ENCODE measurements around the gene PODXL2. TPM values are rescaled to one million over a fixed set of nuclear protein-coding genes. Genes with fewer than 3 reads are reported as not detected.

Gene PODXL2
- total RNA-seq, 2 experiments from 2014 or later: 4.0 to 4.2 TPM

GRCh38 chr3:127697551-127698240, 68.7 kb downstream of the PODXL2 start:
- no peaks in the 10 kb centered on the region for H3K27me3 Mint-ChIP-seq
- H3K4me1 Mint-ChIP-seq (ENCODE audit: low read depth): peaks cover 5% of the 10 kb centered on the region
- H3K27ac Mint-ChIP-seq: no peak overlapping the region
- CTCF ChIA-PET: interaction anchor here (2.9 kb wide), 1 partner anchor 123 kb away, joined by 12 read pairs; no protein-coding TSS in a partner anchor
- TF ChIP-seq CTCF (IDR thresholded peaks at IDR 0.05): no peak
- no peaks in the 10 kb centered on the region for H3K9me3 Mint-ChIP-seq
- no peaks in the 10 kb centered on the region for H3K36me3 Mint-ChIP-seq (ENCODE audit: low read depth)
- peak in 8 of 14 experiments; percentile 25 to 74 (median 44) for DNase-seq
- Histone ChIP-seq H3K27ac (ENCODE audit: low read depth in 1 of 2, low read length in 2 of 2) (no peak overlapping the region), H3K36me3 (ENCODE audit: insufficient read depth, low read length) (no peaks in the 10 kb centered on the region), H3K27me3 (ENCODE audit: control insufficient read depth in 1 of 2, insufficient read depth in 2 of 2, low read length in 2 of 2) (no peaks in the 10 kb centered on the region), H3K4me3 (ENCODE audit: low read length) (no peak overlapping the region), H3K4me1 (ENCODE audit: insufficient read depth, low read length) (peaks cover 13% of the 10 kb centered on the region), H3K9me3 (ENCODE audit: control insufficient read depth in 1 of 2, insufficient read depth in 1 of 2, low read length in 2 of 2) (peaks cover 0 to 4% of the 10 kb centered on the region in 2 experiments)
- POLR2A ChIA-PET: interaction anchor here (1.5 kb wide), 1 partner anchor 23 kb away, joined by 3 read pairs; no protein-coding TSS in a partner anchor
- intact Hi-C loops (cut with DNase I, micrococcal nuclease): no loop called here
- ATAC-seq (ENCODE audit: poor library complexity): peak; percentile 76
- peak overlapping the region; percentile 11 for H3K4me3 Mint-ChIP-seq

DNA sequence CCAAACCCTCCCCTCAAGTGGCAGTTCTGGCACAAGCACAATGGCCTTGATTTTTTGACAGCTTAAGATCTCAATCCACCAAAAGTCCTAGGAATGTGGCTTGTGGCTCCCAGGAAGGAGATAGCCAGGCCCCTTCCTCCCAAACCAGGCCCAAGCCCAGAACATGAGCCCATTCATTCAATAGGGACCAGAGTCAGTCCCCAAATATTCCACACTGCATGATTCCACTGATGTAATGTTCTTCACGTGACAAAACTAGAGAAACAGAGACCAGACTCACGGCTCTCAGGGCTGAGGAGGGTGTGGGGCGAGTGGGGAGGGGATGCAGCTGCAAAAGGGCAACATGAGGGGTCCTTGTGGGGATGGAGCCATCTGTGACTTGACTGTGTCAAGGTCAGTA, 69.3 kb downstream of the PODXL2 start:
- ChIA-PET CTCF (interaction anchor here (1.6 to 2.9 kb wide), 2 partner anchors 15 to 123 kb away, joined by 5 to 12 read pairs; no protein-coding TSS in a partner anchor), POLR2A (no interaction called here)
- no peaks in the 10 kb centered on the region for H3K27me3 Mint-ChIP-seq
- no peak for ATAC-seq (ENCODE audit: poor library complexity)
- no peaks in the 10 kb centered on the region for H3K36me3 Mint-ChIP-seq (ENCODE audit: low read depth)
- peaks cover 0 to 4% of the 10 kb centered on the region in 2 experiments for H3K9me3 ChIP-seq (ENCODE audit: control insufficient read depth in 1 of 2, insufficient read depth in 1 of 2, low read length in 2 of 2)
- H3K27me3 ChIP-seq (ENCODE audit: control insufficient read depth in 1 of 2, insufficient read depth in 2 of 2, low read length in 2 of 2): no peaks in the 10 kb centered on the region
- no peak for DNase-seq
- no peak overlapping the region for H3K27ac ChIP-seq (ENCODE audit: low read depth in 1 of 2, low read length in 2 of 2)
- intact Hi-C loops (cut with DNase I, micrococcal nuclease): no loop called here
- no peak overlapping the region for H3K4me3 ChIP-seq (ENCODE audit: low read length)
- no peaks in the 10 kb centered on the region for H3K9me3 Mint-ChIP-seq
- peaks cover 13% of the 10 kb centered on the region for H3K4me1 ChIP-seq (ENCODE audit: insufficient read depth, low read length)
- H3K36me3 ChIP-seq (ENCODE audit: insufficient read depth, low read length): no peaks in the 10 kb centered on the region
- H3K27ac Mint-ChIP-seq: no peak overlapping the region
- H3K4me1 Mint-ChIP-seq (ENCODE audit: low read depth): peaks cover 5% of the 10 kb centered on the region
- H3K4me3 Mint-ChIP-seq: no peak overlapping the region
- TF ChIP-seq CTCF (IDR thresholded peaks at IDR 0.05): no peak

DNA sequence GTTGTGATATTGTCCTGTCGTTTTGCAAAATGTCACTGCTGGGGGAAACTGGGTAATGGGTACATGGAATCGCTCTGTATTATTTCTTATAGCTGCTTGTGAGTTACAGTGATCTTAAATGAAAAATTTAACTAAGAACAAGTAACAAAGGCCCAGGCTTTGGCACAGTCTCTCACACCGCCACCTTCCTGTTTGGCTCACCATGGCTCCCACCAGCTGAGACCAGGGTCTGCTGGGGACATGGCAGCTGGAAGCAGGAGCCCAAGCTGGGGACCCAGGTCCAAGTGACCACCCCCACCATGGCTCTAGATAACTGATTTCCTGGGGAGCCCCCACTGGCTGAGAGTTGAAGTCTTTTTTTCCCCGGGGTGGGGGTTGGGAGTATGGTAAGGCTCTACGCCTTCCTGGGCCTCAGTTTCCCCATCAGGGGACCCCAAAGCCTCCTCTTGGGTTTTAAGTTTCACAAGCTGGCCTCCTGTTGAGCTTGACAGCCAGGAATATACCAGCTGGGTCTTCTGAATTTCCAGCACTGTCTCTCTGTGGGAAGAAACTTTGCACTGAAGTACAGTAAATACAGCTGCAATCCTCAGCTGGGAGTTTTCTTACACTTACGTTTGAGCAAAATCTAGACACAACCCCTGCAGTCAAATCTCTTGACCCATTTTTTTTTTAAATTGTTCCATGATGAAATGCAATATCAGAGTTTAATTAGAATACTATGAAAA, 69.9 kb downstream of the PODXL2 start:
- Mint-ChIP-seq H3K9me3 (no peaks in the 10 kb centered on the region), H3K4me3 (no peak overlapping the region), H3K27me3 (no peaks in the 10 kb centered on the region), H3K27ac (no peak overlapping the region), H3K4me1 (ENCODE audit: low read depth) (peaks cover 5% of the 10 kb centered on the region), H3K36me3 (ENCODE audit: low read depth) (no peaks in the 10 kb centered on the region)
- peaks cover 0 to 4% of the 10 kb centered on the region in 2 experiments for H3K9me3 ChIP-seq (ENCODE audit: control insufficient read depth in 1 of 2, insufficient read depth in 1 of 2, low read length in 2 of 2)
- H3K4me3 ChIP-seq (ENCODE audit: low read length): no peak overlapping the region
- H3K27me3 ChIP-seq (ENCODE audit: control insufficient read depth in 1 of 2, insufficient read depth in 2 of 2, low read length in 2 of 2): no peaks in the 10 kb centered on the region
- DNase-seq: no peak
- no peak overlapping the region for H3K27ac ChIP-seq (ENCODE audit: low read depth in 1 of 2, low read length in 2 of 2)
- ATAC-seq (ENCODE audit: poor library complexity): no peak
- ChIA-PET CTCF (interaction anchor here (1.6 to 2.9 kb wide), 2 partner anchors 15 to 124 kb away, joined by 5 to 12 read pairs; no protein-coding TSS in a partner anchor), POLR2A (no interaction called here)
- peaks cover 13% of the 10 kb centered on the region for H3K4me1 ChIP-seq (ENCODE audit: insufficient read depth, low read length)
- no peaks in the 10 kb centered on the region for H3K36me3 ChIP-seq (ENCODE audit: insufficient read depth, low read length)
- TF ChIP-seq CTCF (IDR thresholded peaks at IDR 0.05): no peak
- intact Hi-C loops (cut with DNase I, micrococcal nuclease): no loop called here

Measured in CD4-positive, alpha-beta T cell (primary cell).